Activated CD4-positive, alpha-beta T cell treated with anti-CD3 and anti-CD28 coated beads for 24 hours (primary cell): Measurements from ENCODE around the gene CEP131.
A peak's percentile ranks its signal among the peaks of the same experiment; 100 is the strongest.

Source experiments
- DNase-seq, 2 donors: peaks; one replicate each; pipeline ENCODE4 v3.0.0-alpha.2; 2020; ENCODE audit warnings: low read depth in 2 of 2

CEP131 gene

DNA sequence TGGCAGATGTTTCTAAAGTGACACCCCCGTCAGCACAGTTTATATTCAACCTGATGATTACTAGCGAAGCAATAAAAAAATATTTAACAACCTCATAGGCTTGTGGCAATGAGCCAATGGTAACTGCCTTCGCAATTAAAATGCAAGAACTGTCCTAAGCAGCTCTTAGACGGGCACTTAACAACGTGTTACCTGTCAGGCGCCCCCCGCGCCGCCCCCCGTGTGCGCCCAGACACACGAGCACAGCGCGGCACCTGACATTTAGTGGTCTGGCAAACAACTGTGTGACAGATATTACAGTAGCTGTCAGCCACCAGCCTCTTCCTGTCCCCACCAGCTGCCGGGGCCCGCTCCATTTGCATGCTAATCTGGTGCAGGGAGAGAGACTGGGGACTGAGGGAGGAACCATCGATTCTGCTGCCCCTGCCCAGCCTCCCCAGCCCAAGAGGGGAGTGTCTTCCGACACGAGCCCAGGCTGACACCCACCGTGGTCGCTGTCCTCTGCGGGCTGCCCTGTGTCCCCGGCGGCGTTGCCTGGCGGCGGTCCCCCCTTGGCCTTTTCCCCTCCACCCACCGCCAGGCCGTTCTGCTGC lies 29.0 kb upstream of the CEP131 start:
- DNase-seq: no peak

- no peak for DNase-seq
These were observed 28.4 kb upstream of the CEP131 start for GRCh38 chr17:81251094-81251708.

- DNase-seq: no peak
These were observed 27.7 kb upstream of the CEP131 start for GRCh38 chr17:81250286-81251093.

DNA sequence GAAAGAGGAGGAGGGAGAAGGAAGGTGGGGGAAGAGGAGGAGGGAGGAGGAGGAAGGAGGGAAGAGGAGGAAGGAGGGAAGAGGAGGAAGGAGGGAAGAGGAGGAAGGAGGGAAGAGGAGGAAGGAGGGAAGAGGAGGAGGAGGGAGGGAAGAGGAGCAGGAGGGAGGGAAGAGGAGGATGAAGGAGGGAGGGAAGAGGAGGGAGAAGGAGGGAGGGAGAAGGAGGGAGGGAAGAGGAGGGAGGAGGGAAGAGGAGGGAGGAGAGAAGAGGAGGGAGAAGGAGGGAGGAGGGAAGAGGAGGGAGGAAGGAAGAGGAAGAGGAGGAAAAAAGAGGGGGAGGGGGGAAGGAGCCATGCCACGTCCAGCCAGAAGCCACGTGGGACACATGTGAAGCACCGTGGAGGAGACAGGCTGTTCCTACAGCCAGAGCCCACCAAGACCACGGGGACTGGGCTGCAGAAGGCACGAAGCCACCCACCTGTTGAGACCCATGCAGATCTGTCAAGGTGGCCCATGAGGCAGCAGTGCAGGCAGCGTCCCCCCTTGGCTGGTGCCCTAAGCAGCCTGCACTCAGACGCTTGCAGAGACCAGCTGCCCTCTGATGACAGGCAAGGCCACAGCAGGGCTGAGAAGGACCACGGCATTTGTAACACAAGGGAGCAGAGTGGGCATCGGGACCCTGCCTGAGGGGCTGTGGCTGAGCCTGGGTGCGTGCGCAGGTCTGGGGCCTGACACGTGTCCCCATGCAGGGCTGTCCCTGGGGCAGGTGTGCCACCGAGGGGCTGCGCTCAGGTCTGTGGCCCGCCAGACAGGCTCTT lies 26.7 kb upstream of the CEP131 start:
- DNase-seq: no peak

- DNase-seq: no peak
These were observed 25.9 kb upstream of the CEP131 start for GRCh38 chr17:81248649-81249048.

GRCh38 chr17:81247339-81247990 lies 24.7 kb upstream of the CEP131 start:
- DNase-seq: no peak

GRCh38 chr17:81246679-81247338 lies 24.0 kb upstream of the CEP131 start:
- DNase-seq: no peak

DNA sequence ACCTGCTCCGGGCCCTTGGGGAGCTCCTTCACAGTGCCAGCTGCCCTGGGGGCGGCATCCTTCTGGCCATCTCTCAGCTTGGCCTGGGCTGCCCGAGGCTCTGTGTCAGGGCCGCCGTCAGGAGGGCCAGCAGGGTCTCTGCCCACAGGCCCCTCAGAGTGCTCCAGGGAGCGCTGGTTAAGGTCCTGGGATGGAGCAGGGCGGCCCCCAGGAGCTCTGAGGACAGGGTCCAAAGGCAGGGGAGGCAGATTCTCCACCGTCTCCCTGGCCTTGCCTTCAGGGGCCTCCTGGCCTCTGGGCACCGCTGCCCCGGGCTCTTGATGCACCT lies 23.5 kb upstream of the CEP131 start:
- DNase-seq: no peak

DNA sequence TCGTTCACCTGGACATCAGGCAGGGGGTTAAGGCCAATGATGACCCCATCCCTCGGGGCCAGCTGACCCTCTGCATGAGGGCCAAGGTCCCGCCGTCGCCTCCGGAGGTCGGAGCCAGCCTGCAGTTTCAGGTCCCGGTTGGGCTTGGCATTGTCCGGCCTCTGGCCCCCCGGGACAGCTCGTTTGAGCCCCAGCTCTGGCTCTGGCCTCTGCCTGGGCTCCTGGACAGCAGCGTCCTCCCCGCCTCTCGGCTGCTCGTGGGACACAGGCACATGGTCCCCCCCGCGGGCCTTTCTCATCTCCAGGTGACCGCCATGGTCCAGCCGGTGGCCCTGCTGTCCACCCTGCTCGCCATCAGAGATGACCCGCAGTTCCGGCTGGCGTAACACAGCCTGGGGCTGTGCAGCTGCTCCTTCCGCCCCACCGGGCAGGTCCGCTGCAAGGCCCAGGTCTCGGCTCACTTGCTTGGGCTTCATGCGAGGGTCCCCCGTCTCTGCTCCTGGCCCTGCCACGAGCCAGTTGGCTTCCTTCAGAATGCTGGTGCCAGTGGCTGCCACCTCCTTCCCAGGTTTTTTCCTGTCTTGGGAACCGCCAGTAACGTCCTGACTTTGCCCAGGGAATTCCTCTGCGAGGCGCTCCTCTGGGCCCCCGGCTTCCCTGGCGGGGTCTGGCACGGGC lies 23.0 kb upstream of the CEP131 start:
- DNase-seq: no peak

- DNase-seq: no peak
These were observed 22.4 kb upstream of the CEP131 start for GRCh38 chr17:81245024-81245664.

- DNase-seq: no peak
These were observed 21.7 kb upstream of the CEP131 start for GRCh38 chr17:81244358-81245023.

GRCh38 chr17:81243333-81243664 lies 20.5 kb upstream of the CEP131 start:
- no peak for DNase-seq

- no peak for DNase-seq
These were observed 19.9 kb upstream of the CEP131 start for GRCh38 chr17:81242421-81243332.

DNA sequence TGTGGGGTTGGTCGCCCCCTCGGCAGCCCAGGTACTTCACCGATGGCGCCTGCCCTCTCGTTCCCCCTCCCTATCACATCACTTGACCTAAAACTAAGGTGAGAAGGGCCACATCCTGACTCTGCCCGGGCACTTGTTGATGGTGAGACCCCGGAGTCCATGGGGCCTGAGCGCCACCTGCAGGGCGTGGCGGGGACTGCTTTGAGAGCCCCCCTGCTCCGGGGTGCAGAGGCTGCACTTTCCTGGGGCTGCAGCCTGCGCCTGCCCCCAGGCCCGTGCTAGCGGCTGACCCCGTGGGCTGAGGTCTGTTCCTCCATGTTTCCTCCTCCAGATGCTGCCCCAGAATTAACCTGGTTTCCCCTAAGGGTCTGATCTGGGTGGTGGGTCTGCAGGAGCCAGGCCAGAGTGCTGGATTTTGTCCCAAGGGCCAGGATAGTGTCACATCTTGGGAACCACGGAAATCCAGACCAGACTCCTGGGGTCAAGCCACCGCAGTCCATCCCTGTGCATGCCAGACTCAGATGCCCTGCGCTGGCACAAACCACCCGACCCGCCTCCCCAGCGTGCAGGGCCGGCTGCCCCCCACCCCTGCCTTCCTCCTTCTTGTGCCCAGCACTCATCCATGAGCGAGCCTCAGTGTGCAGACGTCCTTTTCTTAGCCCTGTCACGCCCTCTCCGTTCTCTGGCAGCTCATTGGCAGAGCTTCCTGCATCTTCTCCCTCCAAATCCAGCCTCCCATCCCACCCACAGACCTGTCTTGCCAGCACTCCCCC lies 19.1 kb upstream of the CEP131 start:
- peak; percentile 36 to 42 for DNase-seq

DNA sequence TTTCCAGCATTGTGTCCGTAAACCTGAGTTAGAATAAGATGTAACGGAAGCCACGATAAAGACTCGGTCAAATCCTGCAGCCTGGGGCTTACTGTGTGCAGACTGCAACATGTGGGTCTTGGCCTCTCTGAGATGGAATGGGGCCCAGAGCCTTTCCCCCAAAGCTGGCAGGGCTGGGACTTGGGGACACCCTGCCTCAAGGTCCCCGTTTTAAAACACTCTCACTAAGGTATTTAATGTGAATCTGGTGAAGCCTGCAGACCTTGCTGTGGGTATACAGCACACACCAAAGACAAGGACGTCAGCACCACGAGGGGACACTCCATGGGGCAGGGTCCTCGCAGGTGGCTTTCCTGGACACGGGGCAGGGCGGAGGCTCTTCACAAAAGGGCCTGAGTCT lies 18.4 kb upstream of the CEP131 start:
- no peak for DNase-seq

GRCh38 chr17:81240761-81241160 lies 18.0 kb upstream of the CEP131 start:
- no peak for DNase-seq

DNA sequence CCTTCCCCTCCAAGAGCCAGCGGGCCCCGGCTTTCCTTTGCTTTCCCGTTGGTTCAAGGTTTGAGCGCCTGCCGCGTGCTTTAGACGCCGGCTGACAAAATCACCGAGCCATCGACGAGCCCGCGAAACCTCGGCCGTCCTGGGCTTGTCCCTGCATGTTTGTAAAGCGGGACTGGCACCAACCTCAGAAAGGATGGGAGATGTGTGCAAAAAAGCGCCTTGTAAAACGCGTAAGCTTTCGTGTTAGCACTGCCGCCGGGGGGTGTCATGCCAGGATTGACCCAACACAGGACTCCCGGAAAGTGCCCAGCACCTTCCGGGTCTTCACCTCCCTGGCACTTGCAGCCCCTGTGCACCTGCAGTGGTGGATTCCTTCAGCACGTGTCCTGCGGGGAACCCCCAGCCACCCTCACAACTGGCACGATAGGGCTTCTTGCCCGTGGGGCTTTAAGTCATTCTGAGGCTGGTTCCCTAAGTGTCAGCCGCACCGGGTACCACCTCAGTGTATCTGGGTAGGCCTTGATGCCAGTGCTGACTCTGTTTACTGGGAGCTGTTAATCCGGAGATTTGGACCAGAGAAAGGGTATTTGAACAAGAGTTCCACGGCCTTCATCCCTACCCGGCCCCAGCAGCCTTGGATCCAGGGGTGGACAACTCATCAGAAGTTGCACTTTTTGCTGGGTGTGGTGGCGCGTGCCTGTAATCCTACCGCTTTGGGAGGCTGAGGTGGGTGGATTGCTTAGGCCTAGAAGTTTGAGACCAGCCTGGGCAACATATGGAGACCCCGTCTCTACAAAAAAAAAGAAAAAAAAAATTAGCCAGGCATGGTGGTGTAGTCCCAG lies 17.2 kb upstream of the CEP131 start:
- DNase-seq: peak; percentile 29 to 33
